GM12874 (cell line): ENCODE measurements around the gene CDH7.

Experiments used
- CTCF ChIP-seq: IDR thresholded peaks from 2 replicates; pipeline ENCODE4 v1.5.1; 2011; ENCODE audit warnings: low read depth, mild to moderate bottlenecking, control low read depth, low read length, moderate library complexity; ENCODE audit not compliant: insufficient read depth

The CDH7 gene

GRCh38 chr18:65754121-65754520, 3.3 kb downstream of the CDH7 start:
- no peak for TF ChIP-seq CTCF

GRCh38 chr18:65755616-65756015, 4.8 kb downstream of the CDH7 start:
- no peak for TF ChIP-seq CTCF

GRCh38 chr18:65760457-65760856, 9.6 kb downstream of the CDH7 start:
- no peak for TF ChIP-seq CTCF

GRCh38 chr18:65761636-65762295, 11.0 kb downstream of the CDH7 start:
- no peak for TF ChIP-seq CTCF

- TF ChIP-seq CTCF = no peak
Observed at GRCh38 chr18:65762556-65762955, 11.7 kb downstream of the CDH7 start.

- TF ChIP-seq CTCF = no peak
Observed at GRCh38 chr18:65767406-65767805, 16.6 kb downstream of the CDH7 start.

- TF ChIP-seq CTCF = no peak
Observed at GRCh38 chr18:65768120-65768778, 17.4 kb downstream of the CDH7 start.
